NK-92 (cell line): ENCODE results near the gene ZNF92.
"Not testable (repeated sequence)": the region's sequence is repeated elsewhere in the genome, so short reads cannot be mapped to it uniquely, and the experiment has no call there.

Experiments
- DNase-seq: peaks from one replicate; lab custom pipeline; 2025; ENCODE audit not compliant: unreplicated experiment; lab: John Stamatoyannopoulos, UW

ZNF92 gene

GRCh38 chr7:65423286-65423685 lies 49.6 kb downstream of the ZNF92 start:
- DNase-seq, result not testable (repeated sequence)

- DNase-seq, result no peak
These were observed 56.1 kb downstream of the ZNF92 start for GRCh38 chr7:65429642-65430343.

GRCh38 chr7:65430344-65431186 lies 56.9 kb downstream of the ZNF92 start:
- DNase-seq, result no peak

- DNase-seq, result no peak
These were observed 60.7 kb downstream of the ZNF92 start for GRCh38 chr7:65434307-65434706.

- DNase-seq, result no peak
These were observed 62.5 kb downstream of the ZNF92 start for GRCh38 chr7:65436163-65436562.

GRCh38 chr7:65438598-65438997 lies 64.9 kb downstream of the ZNF92 start:
- DNase-seq, result no peak

GRCh38 chr7:65441010-65441409 lies 67.4 kb downstream of the ZNF92 start:
- DNase-seq, result no peak

GRCh38 chr7:65444205-65444842 lies 70.7 kb downstream of the ZNF92 start:
- DNase-seq, result no peak

- DNase-seq, result no peak
These were observed 71.5 kb downstream of the ZNF92 start for GRCh38 chr7:65444899-65445823.

GRCh38 chr7:65447041-65447440 lies 73.4 kb downstream of the ZNF92 start:
- not testable (repeated sequence) for DNase-seq

GRCh38 chr7:65448816-65449504 lies 75.3 kb downstream of the ZNF92 start:
- no peak for DNase-seq

GRCh38 chr7:65449505-65449852 lies 75.8 kb downstream of the ZNF92 start:
- DNase-seq, result no peak
